ENCODE data around the gene PRKAR1B.
A peak's percentile ranks its signal among the peaks of the same experiment; 100 is the strongest.

PRKAR1B gene

GRCh38 chr7:605661-606450 lies 121.2 kb downstream of the PRKAR1B start:
- no peak for TF ChIP-seq CTCF (IDR thresholded peaks at IDR 0.05)
- Histone ChIP-seq H3K4me3 (no peak overlapping the region), H3K27ac (peak overlapping the region; percentile 95 to 100)
- peak; percentile 71 for DNase-seq (ENCODE audit: low spot score)

GRCh38 chr7:604884-605531 lies 122.1 kb downstream of the PRKAR1B start:
- TF ChIP-seq CTCF (IDR thresholded peaks at IDR 0.05) = no peak
- Histone ChIP-seq H3K27ac (peak overlapping the region; percentile 95 to 100), H3K4me3 (peak overlapping the region; percentile 56)
- peak; percentile 75 for DNase-seq (ENCODE audit: low spot score)

GRCh38 chr7:604001-604883 lies 122.8 kb downstream of the PRKAR1B start:
- Histone ChIP-seq H3K27ac (peak overlapping the region; percentile 95 to 100), H3K4me3 (peak overlapping the region; percentile 56)
- TF ChIP-seq CTCF (IDR thresholded peaks at IDR 0.05) = no peak
- DNase-seq (ENCODE audit: low spot score) = peak; percentile 98

- peak; percentile 72 for DNase-seq (ENCODE audit: low spot score)
- Histone ChIP-seq H3K27ac (peak overlapping the region; percentile 95 to 100), H3K4me3 (peak overlapping the region; percentile 56)
- no peak for TF ChIP-seq CTCF (IDR thresholded peaks at IDR 0.05)
Observed at GRCh38 chr7:603152-603951, 123.7 kb downstream of the PRKAR1B start.

- peak overlapping the region; percentile 95 to 100 for H3K27ac ChIP-seq
Observed at GRCh38 chr7:602341-603141, 124.5 kb downstream of the PRKAR1B start.

More at GRCh38 chr7:602341-603141, 124.5 kb downstream of the PRKAR1B start:
- peak overlapping the region; percentile 55 for H3K4me3 ChIP-seq
- no peak for TF ChIP-seq CTCF (IDR thresholded peaks at IDR 0.05)
- peak; percentile 81 for DNase-seq (ENCODE audit: low spot score)
